Panc1 (cell line): ENCODE data around the gene CDIP1.

Experiments
- POLR2AphosphoS5 ChIP-seq: IDR thresholded peaks from 2 replicates; pipeline ENCODE4 v1.6.1; 2012; ENCODE audit warnings: mild to moderate bottlenecking, low read depth, low read length, moderate library complexity
- SIN3A ChIP-seq: IDR thresholded peaks from 2 replicates; pipeline ENCODE4 v1.6.1; 2012; ENCODE audit warnings: low read depth, mild to moderate bottlenecking, low read length, moderate library complexity, borderline replicate concordance; ENCODE audit not compliant: insufficient read depth
- TCF7L2 ChIP-seq: IDR thresholded peaks from 2 replicates; pipeline ENCODE4 v1.6.1; 2011; ENCODE audit warnings: mild to moderate bottlenecking, low read depth, low read length, inconsistent platforms
- TF ChIP-seq, protein P1 (sequence below): fragments of 450-650 bp; IDR thresholded peaks from 2 replicates; pipeline ENCODE4 v1.5.1; 2017; ENCODE audit warnings: mild to moderate bottlenecking
- TF ChIP-seq, protein P2 (sequence below), 2 experiments: IDR thresholded peaks; 2 replicates each; pipeline ENCODE4 v1.6.1; 2011 to 2012; ENCODE audit warnings: low read depth in 2 of 2, control low read depth in 1 of 2, low read length in 1 of 2, mild to moderate bottlenecking in 1 of 2, moderate library complexity in 1 of 2; ENCODE audit not compliant: insufficient read depth in 1 of 2

DNA sequence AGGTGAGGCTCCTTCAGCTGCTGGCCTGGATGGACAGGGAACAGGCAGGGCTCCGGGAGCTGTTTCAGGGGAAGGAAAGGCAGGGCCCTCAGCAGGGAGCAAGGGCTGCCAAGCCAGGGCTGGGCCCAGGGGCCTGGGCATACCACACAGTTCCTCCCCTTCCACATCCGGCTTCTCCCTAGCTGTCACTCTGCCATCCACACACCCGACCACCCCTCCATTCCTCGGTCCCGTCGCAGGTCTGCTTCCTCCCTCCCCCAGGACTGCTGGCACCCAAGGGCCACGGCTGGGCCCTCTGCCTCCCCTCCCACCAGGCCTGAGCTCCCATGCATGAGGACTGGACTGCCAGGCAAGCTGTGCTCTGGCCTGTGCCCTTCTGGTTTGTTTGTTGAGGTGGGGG lies 24.0 kb downstream of the CDIP1 start:
- TF ChIP-seq, protein P1, sequence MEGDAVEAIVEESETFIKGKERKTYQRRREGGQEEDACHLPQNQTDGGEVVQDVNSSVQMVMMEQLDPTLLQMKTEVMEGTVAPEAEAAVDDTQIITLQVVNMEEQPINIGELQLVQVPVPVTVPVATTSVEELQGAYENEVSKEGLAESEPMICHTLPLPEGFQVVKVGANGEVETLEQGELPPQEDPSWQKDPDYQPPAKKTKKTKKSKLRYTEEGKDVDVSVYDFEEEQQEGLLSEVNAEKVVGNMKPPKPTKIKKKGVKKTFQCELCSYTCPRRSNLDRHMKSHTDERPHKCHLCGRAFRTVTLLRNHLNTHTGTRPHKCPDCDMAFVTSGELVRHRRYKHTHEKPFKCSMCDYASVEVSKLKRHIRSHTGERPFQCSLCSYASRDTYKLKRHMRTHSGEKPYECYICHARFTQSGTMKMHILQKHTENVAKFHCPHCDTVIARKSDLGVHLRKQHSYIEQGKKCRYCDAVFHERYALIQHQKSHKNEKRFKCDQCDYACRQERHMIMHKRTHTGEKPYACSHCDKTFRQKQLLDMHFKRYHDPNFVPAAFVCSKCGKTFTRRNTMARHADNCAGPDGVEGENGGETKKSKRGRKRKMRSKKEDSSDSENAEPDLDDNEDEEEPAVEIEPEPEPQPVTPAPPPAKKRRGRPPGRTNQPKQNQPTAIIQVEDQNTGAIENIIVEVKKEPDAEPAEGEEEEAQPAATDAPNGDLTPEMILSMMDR: no peak
- TF ChIP-seq, protein P2, sequence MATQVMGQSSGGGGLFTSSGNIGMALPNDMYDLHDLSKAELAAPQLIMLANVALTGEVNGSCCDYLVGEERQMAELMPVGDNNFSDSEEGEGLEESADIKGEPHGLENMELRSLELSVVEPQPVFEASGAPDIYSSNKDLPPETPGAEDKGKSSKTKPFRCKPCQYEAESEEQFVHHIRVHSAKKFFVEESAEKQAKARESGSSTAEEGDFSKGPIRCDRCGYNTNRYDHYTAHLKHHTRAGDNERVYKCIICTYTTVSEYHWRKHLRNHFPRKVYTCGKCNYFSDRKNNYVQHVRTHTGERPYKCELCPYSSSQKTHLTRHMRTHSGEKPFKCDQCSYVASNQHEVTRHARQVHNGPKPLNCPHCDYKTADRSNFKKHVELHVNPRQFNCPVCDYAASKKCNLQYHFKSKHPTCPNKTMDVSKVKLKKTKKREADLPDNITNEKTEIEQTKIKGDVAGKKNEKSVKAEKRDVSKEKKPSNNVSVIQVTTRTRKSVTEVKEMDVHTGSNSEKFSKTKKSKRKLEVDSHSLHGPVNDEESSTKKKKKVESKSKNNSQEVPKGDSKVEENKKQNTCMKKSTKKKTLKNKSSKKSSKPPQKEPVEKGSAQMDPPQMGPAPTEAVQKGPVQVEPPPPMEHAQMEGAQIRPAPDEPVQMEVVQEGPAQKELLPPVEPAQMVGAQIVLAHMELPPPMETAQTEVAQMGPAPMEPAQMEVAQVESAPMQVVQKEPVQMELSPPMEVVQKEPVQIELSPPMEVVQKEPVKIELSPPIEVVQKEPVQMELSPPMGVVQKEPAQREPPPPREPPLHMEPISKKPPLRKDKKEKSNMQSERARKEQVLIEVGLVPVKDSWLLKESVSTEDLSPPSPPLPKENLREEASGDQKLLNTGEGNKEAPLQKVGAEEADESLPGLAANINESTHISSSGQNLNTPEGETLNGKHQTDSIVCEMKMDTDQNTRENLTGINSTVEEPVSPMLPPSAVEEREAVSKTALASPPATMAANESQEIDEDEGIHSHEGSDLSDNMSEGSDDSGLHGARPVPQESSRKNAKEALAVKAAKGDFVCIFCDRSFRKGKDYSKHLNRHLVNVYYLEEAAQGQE (IDR thresholded peaks at IDR 0.05; ENCODE audit: insufficient read depth in 1 of 2, low read depth in 2 of 2, low read length in 1 of 2): no peak
- TF ChIP-seq POLR2AphosphoS5 (no peak), TCF7L2 (no peak), SIN3A (no peak)
